Tracheal epithelial cell (primary cell): ENCODE measurements around the gene OR2T6. TPM values are rescaled to one million over a fixed set of nuclear protein-coding genes. Genes with fewer than 3 reads are reported as not detected.

ENCODE experiments used
- total RNA-seq: library from RNA; depleted of rRNA; stranded (reverse); fragments of >200 nt; gene quantifications from 2 replicates; pipeline ENCODE4 v1.2.1, GENCODE V29; 2014

Gene OR2T6
- not detected in 2 replicates for total RNA-seq

GRCh38 chr1:248375446-248375845, at the start of gene OR2T6:
TSS of gene OR2T6 (plus strand) at chr1:248375746. CDS start at chr1:248387609, 11,863 bp downstream.

DNA sequence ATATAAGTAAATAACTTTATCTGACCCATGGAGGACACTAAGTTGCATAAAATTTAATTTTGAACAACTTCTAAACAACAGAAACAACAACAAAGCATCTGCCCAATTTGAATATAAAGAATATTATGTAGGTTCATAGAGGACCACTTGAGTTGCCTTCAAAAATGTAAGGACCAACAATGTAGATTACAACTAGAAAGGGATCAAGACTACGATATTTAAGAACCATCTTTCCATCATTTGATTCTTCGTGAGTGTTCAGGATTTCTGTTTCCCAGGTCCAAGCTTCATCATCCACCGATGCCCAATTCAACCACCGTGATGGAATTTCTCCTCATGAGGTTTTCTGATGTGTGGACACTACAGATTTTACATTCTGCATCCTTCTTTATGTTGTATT, 27.1 kb upstream of the OR2T6 start, which contains the start of gene OR14C36:
Gene OR14C36, plus strand, starts transcription at position 301 of the 400 bp plus-strand sequence. Its CDS starts 0 bp downstream, at position 301.

DNA sequence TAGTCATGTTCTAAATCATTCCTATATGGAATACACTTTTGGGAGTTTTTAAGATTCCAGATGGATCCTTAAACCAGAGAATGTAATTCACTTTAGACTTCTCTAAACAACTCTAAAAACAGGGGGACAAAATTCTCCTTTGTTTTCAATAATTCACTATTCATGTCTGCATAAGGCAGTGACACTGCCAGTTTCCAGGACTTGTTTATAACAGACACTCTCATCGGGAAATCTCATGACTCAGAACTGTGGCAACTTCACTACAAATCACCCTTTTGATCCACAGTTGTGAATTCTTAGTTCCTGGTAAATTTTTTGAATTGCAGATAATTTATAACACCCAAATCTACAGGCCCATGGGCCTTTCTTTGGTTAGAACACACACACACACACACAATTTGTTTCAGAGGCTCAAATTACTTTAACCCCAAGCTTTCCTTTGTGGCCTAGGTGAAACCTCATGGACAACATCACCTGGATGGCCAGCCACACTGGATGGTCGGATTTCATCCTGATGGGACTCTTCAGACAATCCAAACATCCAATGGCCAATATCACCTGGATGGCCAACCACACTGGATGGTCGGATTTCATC, 14.3 kb upstream of the OR2T6 start, which contains the start of gene OR2T4:
Gene OR2T4, plus strand, starts transcription at position 545 of the 595 bp plus-strand sequence. Its CDS starts 0 bp downstream, at position 545.

DNA sequence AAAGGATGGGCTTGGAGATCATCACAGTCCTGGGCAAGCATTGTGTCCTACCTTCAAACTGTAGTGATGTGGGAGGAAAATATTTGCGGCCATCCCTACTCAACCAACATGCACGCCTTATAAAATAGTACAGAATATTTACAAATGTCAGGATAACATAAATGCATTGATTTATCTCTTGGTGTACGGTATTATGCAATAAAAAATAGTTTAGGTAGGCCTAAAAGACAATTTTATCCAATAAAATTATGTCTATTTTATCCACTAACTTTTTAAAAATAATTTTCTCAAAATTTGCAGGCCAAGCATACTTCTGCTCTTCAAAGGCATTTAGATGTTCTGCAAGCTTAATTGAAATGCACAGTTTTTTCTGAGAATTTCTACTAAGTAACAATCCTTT, 27.2 kb downstream of the OR2T6 start, which contains the start of gene OR2T1:
Gene OR2T1, plus strand, starts transcription at position 301 of the 400 bp plus-strand sequence. CDS start 3,100 bp downstream, outside the sequence.

Other genes with a start within 250 kb of the OR2T6 start
- not detected in 2 replicates for gene OR2M5, start 230.6 kb upstream of the OR2T6 start, total RNA-seq
- not detected in 2 replicates for gene OR2M2, start 200.9 kb upstream of the OR2T6 start, total RNA-seq
- not detected in 2 replicates for gene OR2M3, start 178.5 kb upstream of the OR2T6 start, total RNA-seq
- not detected in 2 replicates for gene OR2M4, start 144.3 kb upstream of the OR2T6 start, total RNA-seq
- gene OR2T33, start 97.8 kb upstream of the OR2T6 start, total RNA-seq, result not detected in 2 replicates
- gene OR2T12, start 72.3 kb upstream of the OR2T6 start, total RNA-seq, result not detected in 2 replicates
- not detected in 2 replicates for gene OR2M7, start 51.2 kb upstream of the OR2T6 start, total RNA-seq
- not detected in 2 replicates for gene OR14C36, start 27.0 kb upstream of the OR2T6 start, total RNA-seq
- gene OR2T4, start 14.1 kb upstream of the OR2T6 start, total RNA-seq, result not detected in 2 replicates
- gene OR2T1, start 27.3 kb downstream of the OR2T6 start, total RNA-seq, result not detected in 2 replicates
- gene OR2T2, start 69.9 kb downstream of the OR2T6 start, total RNA-seq, result not detected in 2 replicates
- 0.24 TPM in 1 of 2 replicates, not detected in the other for gene OR2T3, start 97.6 kb downstream of the OR2T6 start, total RNA-seq
- not detected in 2 replicates for gene OR2T5, start 112.8 kb downstream of the OR2T6 start, total RNA-seq
- not detected in 2 replicates for gene OR2G6, start 132.3 kb downstream of the OR2T6 start, total RNA-seq
- gene OR2T29, start 187.0 kb downstream of the OR2T6 start, total RNA-seq, result not detected in 2 replicates
- not detected in 2 replicates for gene OR2T34, start 199.0 kb downstream of the OR2T6 start, total RNA-seq
- gene OR2T10, start 222.0 kb downstream of the OR2T6 start, total RNA-seq, result not detected in 2 replicates